K562 (cell line): ENCODE measurements around the gene ANO8. TPM values are rescaled to one million over a fixed set of nuclear protein-coding genes. Genes with fewer than 3 reads are reported as not detected.

Experiments used
- ARNT ChIP-seq, 2 experiments: fragments of 450-650 bp; IDR thresholded peaks; 2 replicates each; pipeline ENCODE4 v1.6.1; 2016; ENCODE audit warnings: mild to moderate bottlenecking in 1 of 2
- BRD9 ChIP-seq: fragments of 450-650 bp; IDR thresholded peaks from 2 replicates; pipeline ENCODE4 v1.6.1; 2018; ENCODE audit warnings: low read depth; ENCODE audit not compliant: partially characterized antibody
- CBX2 ChIP-seq: fragments of 200-600 bp; sonication (generic); IDR thresholded peaks from one replicate; pipeline ENCODE4 v1.6.1; 2012; ENCODE audit warnings: mild to moderate bottlenecking, low read length, inconsistent platforms; ENCODE audit not compliant: insufficient read depth, poor library complexity, severe bottlenecking
- E2F1 ChIP-seq: sonication (generic); formaldehyde crosslinking; IDR thresholded peaks from 2 replicates; pipeline ENCODE4 v1.8.1; 2023; ENCODE audit warnings: mild to moderate bottlenecking, missing genetic modification reagents, moderate library complexity
- ELF2 ChIP-seq: fragments of 250-450 bp; sonication (Bioruptor Pico); IDR thresholded peaks from 2 replicates; pipeline ENCODE4 v1.5.0; 2021; ENCODE audit warnings: mild to moderate bottlenecking
- HDAC6 ChIP-seq: IDR thresholded peaks from 2 replicates; pipeline ENCODE4 v1.6.1; 2012; ENCODE audit warnings: low read depth, mild to moderate bottlenecking, control low read depth, inconsistent platforms, low read length, moderate library complexity
- KAT2B ChIP-seq: IDR thresholded peaks from one replicate; pipeline ENCODE4 v1.6.1; 2012; ENCODE audit warnings: low read depth, mild to moderate bottlenecking, control low read depth, inconsistent platforms, low read length, moderate library complexity
- MLLT1 ChIP-seq, 2 experiments: fragments of 450-650 bp; IDR thresholded peaks; 2 replicates each; pipeline ENCODE4 v1.6.1; 2016
- NFYB ChIP-seq: IDR thresholded peaks from 2 replicates; pipeline ENCODE4 v1.6.1; 2011; ENCODE audit warnings: mild to moderate bottlenecking, moderate library complexity; ENCODE audit not compliant: insufficient read length; ENCODE audit errors: extremely low read depth
- PHTF2 ChIP-seq: fragments of 250-450 bp; sonication (Bioruptor Pico); IDR thresholded peaks from 2 replicates; pipeline ENCODE4 v1.5.0; 2021; ENCODE audit warnings: mild to moderate bottlenecking
- SMAD4 ChIP-seq: fragments of 250-450 bp; sonication (Bioruptor Pico); conservative IDR thresholded peaks from 2 replicates; pipeline ENCODE4 v1.8.0; 2021; ENCODE audit warnings: inconsistent platforms, mild to moderate bottlenecking, moderate library complexity
- THRAP3 ChIP-seq: fragments of 450-650 bp; IDR thresholded peaks from 2 replicates; pipeline ENCODE4 v1.6.1; 2016; ENCODE audit warnings: mild to moderate bottlenecking, inconsistent platforms, borderline replicate concordance
- UBTF ChIP-seq, 2 experiments: IDR thresholded peaks; 2 replicates each; pipeline ENCODE4 v1.6.1; 2012; ENCODE audit warnings: improper control_type of control experiment in 2 of 2, low read depth in 2 of 2, low read length in 2 of 2, borderline replicate concordance in 1 of 2
- ZFX ChIP-seq: sonication (generic); formaldehyde crosslinking; IDR thresholded peaks from 2 replicates; pipeline ENCODE4 v1.8.0; 2022; ENCODE audit warnings: mild to moderate bottlenecking, missing genetic modification reagents, moderate library complexity
- ZNF143 ChIP-seq: sonication (generic); formaldehyde crosslinking; IDR thresholded peaks from 2 replicates; pipeline ENCODE4 v1.9.0; 2022; ENCODE audit warnings: mild to moderate bottlenecking, missing genetic modification reagents
- ZNF280A ChIP-seq: fragments of 450-650 bp; IDR thresholded peaks from 2 replicates; pipeline ENCODE4 v1.6.1; 2018; ENCODE audit warnings: mild to moderate bottlenecking, low read depth; ENCODE audit not compliant: partially characterized antibody
- ZNF408 ChIP-seq: fragments of 250-450 bp; sonication (Bioruptor Pico); IDR thresholded peaks from 2 replicates; pipeline ENCODE4 v1.4.0; 2020; ENCODE audit warnings: low read depth, mild to moderate bottlenecking, moderate library complexity
- ZNF511 ChIP-seq: sonication (generic); formaldehyde crosslinking; IDR thresholded peaks from 2 replicates; pipeline ENCODE4 v1.8.0; 2022; ENCODE audit warnings: mild to moderate bottlenecking, missing genetic modification reagents
- polyA plus RNA-seq, 8 experiments: library from polyadenylated mRNA; depleted of rRNA in 4 of 8; stranded (reverse) in 5 of 8; unstranded in 3 of 8; fragments of >200 nt; fragmentation: Nextera tagmentation in 2 of 8; fragmentation: Illumina TruSeq in 1 of 8; extraction: Ambion mirVana in 2 of 8; extraction: Trizol in 1 of 8; gene quantifications; 2 replicates each; pipeline versions ENCODE4 v1.2.1 to v1.2.3, GENCODE V29; 2011 to 2014; ENCODE audit warnings: inconsistent platforms in 1 of 8, missing spikeins in 1 of 8
- total RNA-seq, 7 experiments: library from RNA; depleted of rRNA in 6 of 7; stranded (reverse); fragments of >200 nt in 6 of 7; fragmentation: Illumina TruSeq in 2 of 7; extraction: Trizol in 2 of 7; gene quantifications; 2 replicates each; pipeline versions ENCODE4 v1.2.1 to v1.2.3, GENCODE V29; 2011 to 2021; ENCODE audit warnings: low replicate concordance in 1 of 7

ANO8 gene
- total and polyA plus RNA-seq, 9 of the 15 experiments (the other 6 are each of a cell fraction or from before 2014, with no cell fraction given) = 0.07 to 7.6 (median 2.3) TPM; not detected in 1

GRCh38 chr19:17376935-17377600 is 42.4 kb upstream of the ANO8 start, which contains the start of gene PLVAP (continued):
- no peak for TF ChIP-seq UBTF (IDR thresholded peaks at IDR 0.05; ENCODE audit: borderline replicate concordance in 1 of 2, low read depth in 2 of 2, low read length in 2 of 2)
- no peak for TF ChIP-seq MLLT1 (IDR thresholded peaks at IDR 0.05)
- TF ChIP-seq HDAC6 = no peak
- TF ChIP-seq ZNF408 = no peak
- TF ChIP-seq SMAD4 (CRISPR knock-in tag) = no peak
- TF ChIP-seq NFYB = no peak
- no peak for TF ChIP-seq ZNF143
- TF ChIP-seq ZFX (CRISPR knock-in tag) = no peak
- TF ChIP-seq ELF2 (CRISPR knock-in tag) = no peak
- no peak for TF ChIP-seq ZNF280A
- no peak for TF ChIP-seq THRAP3
- TF ChIP-seq CBX2 = no peak
- TF ChIP-seq BRD9 = no peak
- TF ChIP-seq ARNT (IDR thresholded peaks at IDR 0.05) = no peak
- no peak for TF ChIP-seq E2F1 (CRISPR knock-in tag)
- TF ChIP-seq PHTF2 (CRISPR knock-in tag) = no peak
- TF ChIP-seq KAT2B = no peak
- no peak for TF ChIP-seq ZNF511 (CRISPR knock-in tag)
